ENCODE measurements around the gene CHD6.

CHD6 gene

DNA sequence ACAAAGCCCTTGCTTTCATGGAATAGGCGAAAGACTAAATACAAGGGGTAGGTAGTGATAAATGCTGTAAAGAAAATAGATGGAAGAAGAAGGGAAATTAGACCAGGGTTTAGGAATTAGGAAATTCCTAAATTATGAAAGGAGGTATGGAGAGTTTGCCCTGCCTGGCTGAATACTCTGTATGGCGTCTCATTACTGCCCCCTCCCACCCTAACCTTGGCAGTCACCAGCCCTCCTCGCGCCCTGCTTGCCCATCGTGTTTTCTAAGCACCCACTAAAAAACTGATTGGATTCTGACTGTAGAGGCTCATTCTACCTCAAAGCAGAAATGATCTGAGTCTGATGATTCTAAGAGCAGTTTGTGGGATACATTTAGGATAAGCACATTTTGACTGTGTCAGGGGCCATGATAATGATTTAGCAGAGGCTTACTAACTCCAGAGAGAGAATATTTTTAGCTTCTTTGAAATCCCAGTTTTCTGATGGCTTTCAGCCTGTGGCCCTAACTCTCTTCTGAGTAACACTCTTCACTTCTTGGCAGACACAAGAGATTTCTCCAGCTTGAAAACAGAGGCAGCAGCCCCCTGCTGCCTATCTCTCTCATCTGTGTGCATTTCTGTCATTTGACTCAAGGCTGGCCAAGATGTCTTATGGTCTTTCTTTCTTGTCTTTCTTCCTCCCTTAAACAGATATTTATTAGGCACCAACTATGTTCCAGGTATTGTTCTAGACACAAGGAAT is 1.4 kb upstream of the CHD6 start:
- FAIRE-seq, result no peak

DNA sequence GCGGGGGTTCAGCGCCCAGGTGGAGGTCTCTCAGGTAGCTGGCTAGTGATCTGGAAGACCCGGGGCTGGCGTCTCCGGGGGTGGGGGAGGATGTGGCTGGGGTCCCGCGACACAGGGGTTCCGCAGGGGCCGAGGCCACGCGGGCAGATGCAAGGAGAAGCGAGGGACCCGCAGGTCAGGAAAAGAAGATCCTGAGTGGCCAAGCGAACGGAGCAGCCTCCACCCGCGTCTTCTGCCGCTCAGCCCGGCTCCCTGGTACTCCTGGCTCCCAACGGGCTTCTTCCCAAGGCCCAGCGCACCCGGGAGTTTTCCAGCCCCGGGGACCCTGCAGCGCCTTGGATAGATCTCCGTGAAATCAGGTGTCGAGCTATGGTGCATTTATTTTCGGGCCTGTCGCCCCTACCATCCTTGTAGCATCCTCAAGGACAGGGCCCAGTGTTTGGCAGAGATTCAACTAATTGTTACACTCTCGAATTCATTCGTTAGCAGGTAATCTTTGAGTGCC is 682 bp upstream of the CHD6 start:
- FAIRE-seq, result no peak

DNA sequence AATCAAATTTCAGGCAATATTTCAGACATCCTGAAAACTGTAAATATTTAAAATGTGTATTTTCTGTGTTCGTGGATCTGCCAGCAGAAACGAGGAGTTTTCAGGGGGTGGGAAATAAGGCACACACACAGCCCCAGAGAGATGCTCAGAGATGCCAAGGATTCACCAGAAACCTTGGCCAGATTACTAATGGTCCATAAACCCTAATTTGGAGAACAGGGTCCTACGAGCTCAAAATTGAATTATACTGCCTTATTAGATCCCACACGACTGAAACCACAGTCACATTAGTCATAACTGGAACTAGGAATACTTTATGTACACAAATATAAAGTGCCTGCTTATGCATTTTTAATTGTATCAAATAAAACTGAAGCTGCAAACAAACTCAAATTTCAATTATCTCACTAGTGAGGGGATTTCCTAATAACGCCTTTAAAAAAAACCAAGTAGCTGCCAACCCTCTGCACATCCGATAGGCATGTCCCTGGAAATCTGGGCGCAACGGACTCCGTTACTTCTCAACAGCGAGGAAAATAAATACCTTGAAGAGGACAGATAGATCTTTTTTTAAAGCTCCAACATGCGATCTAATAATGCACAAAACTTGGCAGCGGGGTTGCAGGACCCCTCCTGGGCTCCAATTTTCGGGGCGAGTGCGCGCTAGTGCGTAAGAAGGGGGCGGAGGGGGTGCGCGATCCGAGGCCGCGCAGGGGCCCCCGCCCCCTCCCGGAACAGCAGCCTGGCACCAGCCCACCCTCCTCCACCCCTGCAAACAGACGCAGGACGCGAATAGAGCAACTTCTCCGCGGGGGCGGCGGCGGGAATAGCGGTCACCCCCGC is 897 bp downstream of the CHD6 start:
- no peak for FAIRE-seq

DNA sequence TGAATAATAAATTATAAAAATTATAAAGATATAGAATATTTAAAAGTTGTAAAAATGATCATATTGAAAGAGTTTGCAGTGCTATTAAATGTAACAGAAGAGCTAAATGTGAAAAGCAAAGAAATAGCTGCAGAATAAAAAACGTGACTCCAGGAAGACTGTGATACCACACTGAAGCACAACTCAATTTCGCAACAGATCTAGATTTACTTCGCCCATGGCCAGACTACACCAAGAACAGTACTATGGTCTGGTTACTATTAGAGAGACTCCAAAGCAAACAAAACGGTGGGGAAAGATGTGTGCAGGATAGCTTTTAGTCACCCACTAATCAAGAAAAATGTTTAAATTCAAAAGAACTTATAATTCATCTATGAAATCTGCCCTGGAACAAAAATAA is 1.9 kb downstream of the CHD6 start:
- FAIRE-seq, result no peak

DNA sequence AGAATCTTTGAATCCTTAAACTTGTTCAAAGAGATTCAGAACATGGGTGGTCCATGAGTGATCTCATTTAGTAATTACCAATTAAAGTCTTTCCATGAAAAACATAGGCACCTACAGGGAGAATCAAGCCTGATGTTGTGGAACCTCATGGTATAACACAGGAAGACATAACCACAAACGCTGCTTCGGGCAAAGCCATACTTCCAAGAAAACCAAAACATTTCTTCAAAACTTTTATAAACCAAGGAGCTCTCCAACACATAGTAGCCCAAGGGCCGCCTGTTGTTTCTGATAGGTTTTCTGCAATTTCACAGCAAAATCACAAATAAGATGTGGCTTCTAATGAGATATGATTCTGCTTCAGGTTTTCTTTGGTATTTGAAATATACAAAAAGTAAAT is 2.5 kb downstream of the CHD6 start:
- FAIRE-seq, result no peak

DNA sequence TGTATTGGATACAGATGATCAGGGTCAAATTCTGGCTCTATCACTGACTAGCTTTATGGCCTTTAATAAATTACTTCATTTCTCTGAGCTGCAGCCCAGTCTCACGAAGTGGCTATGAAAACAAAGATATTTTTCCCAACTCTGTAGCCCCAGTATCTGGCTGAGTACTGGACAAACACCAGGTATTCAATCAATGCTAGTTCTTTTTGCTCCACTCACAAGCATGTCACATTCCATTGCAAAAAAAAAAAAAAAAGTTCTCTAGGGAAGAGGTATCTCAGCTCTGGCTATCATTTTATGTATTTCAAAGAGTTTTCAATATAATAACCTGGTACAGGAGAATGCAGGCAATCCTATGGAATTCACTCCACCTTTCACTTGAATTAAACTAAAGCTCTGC is 3.1 kb downstream of the CHD6 start:
- FAIRE-seq, result no peak

DNA sequence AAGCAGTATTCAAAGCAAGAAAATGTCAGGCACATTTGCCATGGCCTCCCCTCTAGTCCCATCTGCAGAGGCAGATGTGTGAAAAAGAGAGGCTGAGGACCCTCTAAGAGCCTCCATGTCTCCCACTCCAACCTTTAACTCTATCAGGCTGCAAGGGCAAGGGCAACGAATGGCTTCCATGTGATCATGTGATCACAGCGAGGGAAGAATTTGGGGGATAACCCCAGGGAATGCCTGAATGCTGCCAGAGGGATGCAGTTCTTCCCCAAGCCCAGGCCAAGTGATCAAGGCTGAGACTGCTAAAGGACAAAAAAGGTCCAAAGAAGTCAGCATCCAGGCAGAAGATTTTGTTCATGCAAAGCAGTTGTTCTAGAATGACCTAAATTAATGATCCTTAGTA is 4.9 kb downstream of the CHD6 start:
- FAIRE-seq, result no peak

DNA sequence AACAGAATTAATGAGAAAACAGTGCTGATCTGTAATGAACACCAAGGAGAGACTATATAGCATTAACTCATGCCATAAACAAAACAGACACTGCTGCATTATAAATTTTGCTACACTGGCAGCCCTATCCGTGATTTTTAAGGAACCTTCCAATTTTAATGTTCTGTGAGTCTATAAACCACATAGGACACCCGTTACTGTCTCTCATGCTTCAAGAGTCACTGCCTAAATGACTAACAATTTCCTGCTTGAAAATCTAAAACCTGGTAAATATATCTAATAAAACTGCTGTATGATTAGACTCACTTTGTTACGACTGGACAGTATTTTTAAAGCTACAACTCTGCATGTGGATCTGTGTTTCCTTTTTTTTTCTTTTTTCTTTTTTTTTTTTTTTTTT is 8.7 kb downstream of the CHD6 start:
- FAIRE-seq, result no peak

DNA sequence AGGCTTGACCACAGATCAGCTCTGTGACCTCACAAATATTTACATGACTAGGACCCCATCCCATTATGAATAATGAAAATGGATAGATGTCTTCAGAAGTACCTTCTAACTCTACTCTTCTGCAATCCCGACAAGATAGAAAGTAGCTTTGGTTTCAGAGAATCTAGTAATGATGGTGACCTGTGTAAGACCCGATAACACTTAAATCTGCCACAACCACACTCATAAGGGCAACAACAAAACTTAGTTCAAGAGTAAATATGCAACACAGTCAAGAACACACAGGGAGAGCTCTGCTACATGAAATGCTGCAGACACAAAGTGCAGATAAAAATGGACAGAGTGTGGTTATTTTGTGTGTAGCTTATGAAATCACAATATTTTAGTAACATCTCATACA is 9.6 kb downstream of the CHD6 start:
- FAIRE-seq, result no peak

DNA sequence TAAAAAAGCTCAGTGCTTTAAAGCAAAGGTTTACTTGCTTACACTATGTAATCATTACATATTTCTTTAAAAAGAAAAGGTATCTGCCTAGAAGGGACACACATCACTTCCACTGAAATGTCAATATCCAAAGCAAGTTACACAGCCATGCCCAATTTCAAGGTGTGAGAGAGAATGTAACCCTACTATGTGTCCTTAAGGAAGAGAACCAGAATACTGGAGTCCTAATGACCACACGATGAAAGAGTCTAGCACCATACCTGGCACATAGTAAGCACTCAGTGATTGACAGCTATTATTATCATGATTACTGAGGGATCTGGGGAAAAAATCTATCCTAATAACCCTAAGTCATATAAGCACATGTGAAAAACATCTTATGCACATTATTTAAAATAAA is 10.4 kb downstream of the CHD6 start:
- no peak for FAIRE-seq

DNA sequence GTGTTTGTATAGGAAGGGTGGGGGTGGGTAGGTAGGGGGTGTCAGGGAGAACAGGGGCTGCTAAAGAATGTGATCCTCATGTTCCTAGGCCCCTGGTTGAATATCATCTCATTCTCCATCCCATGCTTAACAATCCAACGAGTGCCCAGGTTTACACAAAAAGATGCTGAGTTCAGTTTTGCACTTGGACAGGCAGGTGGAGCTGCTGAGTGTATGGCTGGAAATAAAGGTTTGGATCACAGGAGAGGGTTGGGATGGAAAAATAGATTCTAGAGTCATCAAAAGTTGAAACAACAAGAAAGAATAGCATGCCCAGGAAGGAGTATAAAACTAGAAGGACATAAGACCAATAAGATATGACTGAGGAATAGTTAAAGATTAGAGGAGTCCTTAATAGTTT is 14.2 kb downstream of the CHD6 start:
- no peak for FAIRE-seq

DNA sequence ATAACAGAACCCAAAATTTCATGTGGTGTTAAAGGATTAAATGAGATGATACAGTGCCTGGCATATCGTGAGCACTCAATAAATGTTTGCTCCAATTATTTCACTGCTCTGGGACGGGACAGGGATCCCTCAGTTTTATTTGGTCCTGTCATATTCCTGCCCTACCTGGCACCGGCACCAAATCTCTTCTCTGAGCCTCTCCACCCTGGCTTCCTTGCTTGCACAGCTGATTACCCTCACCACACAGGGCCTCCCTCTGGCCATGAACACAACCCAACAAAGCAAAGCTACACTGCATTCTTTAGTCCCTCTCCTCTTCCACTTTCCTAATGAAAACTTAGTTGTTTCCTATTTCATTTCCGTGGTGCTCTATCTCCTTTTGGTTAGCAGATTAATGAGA is 16.4 kb downstream of the CHD6 start:
- no peak for FAIRE-seq

DNA sequence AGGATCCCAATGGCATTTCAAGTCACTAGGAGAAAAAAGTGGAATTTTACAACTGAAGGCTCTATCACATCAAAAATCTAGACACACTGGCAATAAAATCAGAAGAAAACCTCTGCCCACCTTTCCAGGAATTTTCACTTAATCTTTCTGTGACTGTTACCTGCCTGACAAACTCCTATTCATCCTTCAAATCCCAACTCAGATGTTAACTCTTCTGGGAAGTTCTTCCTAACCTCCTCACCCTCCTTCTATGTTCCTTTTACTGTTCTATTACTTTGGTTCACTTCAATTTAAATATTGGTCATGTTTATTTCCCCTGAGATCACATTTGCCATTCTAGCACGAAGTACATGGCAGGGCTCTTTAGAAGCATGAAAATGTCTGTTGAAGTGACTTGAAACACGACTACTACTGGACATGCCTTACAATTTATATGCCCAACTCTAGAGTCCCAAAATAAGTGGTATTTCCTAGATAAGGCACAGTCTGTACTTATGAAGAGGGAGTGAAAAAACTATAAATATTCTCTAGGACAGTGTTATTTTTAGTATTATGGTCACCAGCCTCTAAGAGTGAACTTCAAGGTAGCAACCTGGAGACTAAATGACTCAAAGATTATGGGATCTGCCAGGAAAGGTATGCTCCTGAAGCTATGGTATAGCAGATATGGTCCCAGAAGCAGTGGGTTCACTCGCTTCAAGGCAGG is 17.1 kb downstream of the CHD6 start:
- FAIRE-seq, result no peak

DNA sequence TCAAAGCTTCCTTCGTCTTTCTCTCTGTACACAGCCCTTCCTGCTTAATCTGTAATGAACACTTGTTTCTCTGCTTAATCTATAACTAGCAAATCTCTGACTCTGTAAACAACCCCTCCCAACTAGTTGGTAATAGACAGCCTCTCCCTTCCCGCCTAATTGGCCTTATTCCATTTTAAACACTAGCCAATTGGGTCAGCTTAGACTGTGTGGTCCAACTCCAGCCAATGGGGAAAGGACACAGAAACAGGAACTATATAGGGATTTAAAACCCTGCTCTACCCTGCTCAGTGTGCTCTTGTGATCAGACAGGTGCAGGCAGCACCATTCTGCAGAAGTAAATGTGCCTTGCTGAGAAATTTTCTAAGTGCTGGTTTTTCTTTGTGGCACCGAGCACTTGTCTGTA is 18.5 kb downstream of the CHD6 start:
- no peak for FAIRE-seq

DNA sequence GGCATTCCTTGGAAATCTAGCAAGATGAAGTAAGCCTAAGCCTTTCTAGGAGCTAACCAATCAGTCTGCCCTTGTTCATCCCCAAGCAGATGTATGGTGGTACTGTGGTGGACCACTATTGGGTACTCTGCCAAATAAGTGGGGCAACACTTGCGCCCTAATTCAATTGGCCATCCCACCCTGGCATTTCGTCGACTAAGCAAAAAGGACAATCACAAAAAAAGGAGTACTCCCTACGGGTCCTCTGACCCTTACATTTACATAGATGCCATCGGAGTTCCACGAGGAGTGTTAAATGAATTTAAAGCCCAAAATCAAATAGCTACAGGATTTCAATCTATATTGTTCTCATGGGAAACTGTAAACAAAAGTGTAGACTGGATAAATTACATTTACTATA is 19.5 kb downstream of the CHD6 start:
- no peak for FAIRE-seq

DNA sequence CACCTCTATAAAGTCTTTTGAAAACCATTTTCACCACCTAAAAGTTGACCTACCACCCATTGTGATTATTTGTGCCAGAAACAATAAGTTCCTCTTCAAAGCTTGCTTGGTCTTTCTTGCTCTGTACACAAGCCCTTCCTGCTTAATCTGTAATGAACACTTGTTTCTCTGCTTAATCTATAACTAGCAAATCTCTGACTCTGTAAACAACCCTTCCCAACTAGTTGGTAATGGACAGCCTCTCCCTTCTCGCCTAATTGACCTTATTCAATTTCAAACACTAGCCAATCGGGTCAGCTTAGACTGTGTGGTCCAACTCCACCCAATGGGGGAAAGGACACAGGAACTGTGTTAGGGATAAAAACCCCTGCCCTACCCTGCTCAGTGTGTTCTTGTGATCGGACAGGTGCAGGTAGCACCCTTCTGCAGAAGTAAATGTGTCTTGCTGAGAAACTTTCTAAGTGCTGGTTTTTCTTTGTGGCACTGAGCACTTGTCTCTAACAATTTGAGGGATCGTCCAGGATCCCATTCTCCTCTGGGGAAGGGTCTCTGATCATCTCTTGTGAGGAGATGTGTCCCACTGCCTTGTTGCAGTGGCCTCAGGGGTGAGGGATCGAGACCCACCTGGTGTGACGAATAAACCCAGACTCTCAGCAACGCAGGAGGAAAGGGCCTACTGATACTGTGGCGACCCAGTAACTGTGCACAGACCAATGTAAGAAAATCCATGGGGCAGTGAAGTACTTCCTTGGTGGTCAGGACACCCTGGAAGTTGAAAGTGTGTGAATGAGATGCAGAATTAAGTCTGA is 23.5 kb downstream of the CHD6 start:
- FAIRE-seq, result no peak

DNA sequence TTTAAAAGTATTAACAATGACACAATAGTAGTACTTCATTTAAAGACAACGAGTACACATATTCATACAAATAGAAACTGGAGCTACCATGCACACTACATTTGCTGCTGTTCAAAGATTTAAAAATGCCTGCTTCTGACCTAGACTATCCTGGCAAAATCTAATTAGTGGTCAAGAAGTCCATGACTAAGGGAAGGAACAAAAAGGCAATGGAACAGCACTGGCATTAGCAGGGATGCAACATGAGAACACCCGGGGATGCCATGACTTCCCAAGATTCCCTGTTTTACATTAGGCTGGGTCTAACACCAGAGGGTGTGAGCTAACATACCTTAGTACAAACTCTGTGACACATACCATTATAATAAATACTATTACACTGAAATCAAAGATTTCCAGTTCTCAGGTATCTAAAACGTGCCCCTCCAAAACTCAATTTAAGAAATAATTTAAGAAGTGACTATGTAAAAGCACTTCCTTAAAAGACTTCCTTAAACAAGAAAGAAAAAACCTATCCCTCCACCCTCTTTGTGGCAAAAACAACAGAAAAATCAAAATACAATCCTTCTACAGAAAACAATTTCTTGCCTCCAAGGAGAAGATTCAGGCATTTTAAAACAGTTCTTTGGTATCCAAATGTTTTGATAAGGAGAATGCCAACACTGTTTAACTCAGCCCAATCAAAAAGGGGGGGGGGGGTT is 25.5 kb downstream of the CHD6 start:
- FAIRE-seq, result no peak

DNA sequence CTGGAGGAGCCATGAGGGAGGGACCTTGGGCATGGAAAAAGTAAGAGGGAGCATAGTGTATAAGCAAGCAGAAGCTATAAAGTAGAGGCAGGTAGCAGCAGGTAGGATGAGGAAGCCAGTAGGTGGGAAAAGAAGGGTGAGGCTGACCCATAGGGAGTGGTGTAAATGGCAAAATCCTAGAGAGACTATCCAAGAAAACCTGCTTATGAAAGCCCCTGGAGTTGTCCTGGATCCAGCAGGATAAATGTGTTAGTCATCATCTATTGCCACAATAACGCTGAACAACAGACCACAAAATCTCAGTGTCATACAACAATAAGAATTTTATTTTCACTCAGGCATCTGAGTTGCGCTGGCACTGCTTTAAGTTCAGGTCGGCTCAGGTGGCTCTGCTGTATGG is 30.2 kb downstream of the CHD6 start:
- FAIRE-seq, result no peak

DNA sequence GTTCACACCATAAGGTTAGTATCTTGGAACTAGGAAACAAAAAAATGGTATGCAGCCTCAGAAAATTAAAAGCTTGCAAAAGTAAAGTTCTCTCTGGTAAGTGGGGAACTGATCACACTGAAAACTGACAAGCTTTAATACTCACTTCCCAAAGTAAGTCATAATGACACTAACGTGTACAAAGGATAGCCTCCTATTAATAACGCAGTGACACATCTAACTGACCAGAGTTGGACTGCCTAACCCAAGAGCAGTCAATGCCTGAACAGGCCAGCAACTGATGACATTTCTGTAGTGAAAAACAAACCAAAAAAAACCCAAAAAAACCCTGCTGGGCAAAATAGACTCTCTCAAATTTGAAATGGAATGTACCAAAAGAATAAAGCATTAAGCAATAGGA is 30.7 kb downstream of the CHD6 start:
- no peak for FAIRE-seq

DNA sequence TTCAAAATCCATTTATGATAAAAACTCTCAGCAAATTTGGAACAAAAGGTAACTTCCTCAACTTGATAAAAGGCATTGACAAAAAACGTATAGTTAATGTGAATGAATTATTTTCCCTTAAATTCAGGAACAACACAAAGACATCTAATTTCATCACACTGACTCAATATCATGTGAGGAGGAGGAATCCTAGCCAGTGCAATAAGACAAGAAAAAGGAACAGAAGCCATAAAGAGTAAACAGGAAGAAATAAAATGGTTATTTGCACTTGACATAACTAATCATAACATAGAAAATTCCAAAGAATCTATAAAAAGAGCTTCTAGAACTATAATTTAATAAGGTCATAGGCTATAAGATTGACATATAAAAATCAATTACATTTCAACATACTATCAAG is 31.4 kb downstream of the CHD6 start:
- FAIRE-seq, result no peak

DNA sequence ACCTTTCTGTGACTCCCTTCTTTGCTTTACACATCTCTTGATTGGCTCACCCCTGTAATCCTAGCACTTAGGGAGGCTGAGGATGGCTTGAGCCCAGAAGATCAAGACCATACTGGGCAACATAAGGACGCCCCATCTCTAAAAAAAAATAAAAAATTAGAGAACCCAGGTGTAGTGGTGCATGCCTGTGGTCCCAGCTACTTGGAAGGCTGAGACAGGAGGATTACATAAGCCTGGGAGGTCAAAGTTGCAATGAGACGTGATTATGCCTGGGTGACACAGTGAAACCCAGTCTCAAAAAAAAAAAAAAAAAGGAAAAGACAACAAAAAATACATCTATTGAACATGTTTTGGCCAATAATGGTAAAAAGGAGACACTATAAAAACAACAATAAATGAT is 37.8 kb downstream of the CHD6 start:
- FAIRE-seq, result no peak
